Mesenchymal stem cell (in vitro differentiated cells and primary cell): ENCODE results near the gene PRKCB.

Source experiments
- DNase-seq: peaks from one replicate; pipeline ENCODE4 v3.0.0-alpha.2; 2013
- H2AFZ ChIP-seq: one replicate; pipeline ENCODE4 v1.6.1; 2013; ENCODE audit warnings: low read depth, mild to moderate bottlenecking, control low read depth, inconsistent platforms, low read length, moderate library complexity
- H2AK5ac ChIP-seq: 2 replicates; pipeline ENCODE4 v1.6.1; 2013; ENCODE audit warnings: low read length, moderate library complexity, mild to moderate bottlenecking, inconsistent platforms; ENCODE audit not compliant: severe bottlenecking
- H2BK120ac ChIP-seq: one replicate; pipeline ENCODE4 v1.6.1; 2013; ENCODE audit warnings: low read depth, mild to moderate bottlenecking, inconsistent platforms, low read length, moderate library complexity
- H2BK12ac ChIP-seq, 2 experiments: one replicate each; pipeline ENCODE4 v1.6.1; 2013; ENCODE audit warnings: inconsistent platforms in 2 of 2, low read length in 2 of 2, mild to moderate bottlenecking in 2 of 2, moderate library complexity in 2 of 2, control low read depth in 1 of 2
- H2BK15ac ChIP-seq: one replicate; pipeline ENCODE4 v1.6.1; 2013; ENCODE audit warnings: mild to moderate bottlenecking, low read depth, inconsistent platforms; ENCODE audit not compliant: poor library complexity, severe bottlenecking
- H2BK5ac ChIP-seq: 2 replicates; pipeline ENCODE4 v1.6.1; 2013; ENCODE audit warnings: low read depth, mild to moderate bottlenecking, low read length, control low read depth, inconsistent platforms; ENCODE audit not compliant: poor library complexity, severe bottlenecking
- H3K14ac ChIP-seq, 2 experiments: one replicate each; pipeline ENCODE4 v1.6.1; 2013; ENCODE audit warnings: inconsistent platforms in 2 of 2, low read length in 2 of 2, control low read depth in 1 of 2, mild to moderate bottlenecking in 1 of 2, moderate library complexity in 1 of 2
- H3K18ac ChIP-seq, 2 experiments: one replicate each; pipeline ENCODE4 v1.6.1; 2013; ENCODE audit warnings: inconsistent platforms in 2 of 2, low read length in 2 of 2, control low read depth in 1 of 2, low read depth in 1 of 2, mild to moderate bottlenecking in 1 of 2
- H3K23ac ChIP-seq, 2 experiments: one replicate each; pipeline ENCODE4 v1.6.1; 2013; ENCODE audit warnings: inconsistent platforms in 2 of 2, low read length in 2 of 2, mild to moderate bottlenecking in 2 of 2, moderate library complexity in 2 of 2, control low read depth in 1 of 2
- H3K27ac ChIP-seq: 2 replicates; pipeline ENCODE4 v1.5.1; 2013; ENCODE audit warnings: mild to moderate bottlenecking, moderate library complexity, low read length, control low read depth, inconsistent platforms; ENCODE audit not compliant: poor library complexity, severe bottlenecking
- H3K27me3 ChIP-seq, 2 experiments: 2 replicates each; pipeline versions ENCODE4 v1.6.1 to v1.7.0; 2013; ENCODE audit warnings: low read length in 2 of 2, mild to moderate bottlenecking in 2 of 2, moderate library complexity in 2 of 2, control low read depth in 1 of 2, inconsistent platforms in 1 of 2; ENCODE audit not compliant: control insufficient read depth in 1 of 2, insufficient read depth in 1 of 2
- H3K36me3 ChIP-seq, 2 experiments: 2 replicates each; pipeline versions ENCODE4 v1.6.1 to v1.7.0; 2013; ENCODE audit warnings: low read length in 2 of 2, control low read depth in 1 of 2, inconsistent platforms in 1 of 2, low read depth in 1 of 2, mild to moderate bottlenecking in 1 of 2; ENCODE audit not compliant: insufficient read depth in 2 of 2, control insufficient read depth in 1 of 2
- H3K4ac ChIP-seq, 2 experiments: one replicate each; pipeline ENCODE4 v1.6.1; 2013; ENCODE audit warnings: inconsistent platforms in 2 of 2, low read length in 2 of 2, mild to moderate bottlenecking in 2 of 2, moderate library complexity in 2 of 2, control low read depth in 1 of 2, low read depth in 1 of 2
- H3K4me1 ChIP-seq: 2 replicates; pipeline ENCODE4 v1.6.1; 2013; ENCODE audit warnings: low read depth, low read length, control low read depth; ENCODE audit not compliant: control insufficient read depth, insufficient read depth
- H3K4me2 ChIP-seq: 2 replicates; pipeline ENCODE4 v1.6.1; 2013; ENCODE audit warnings: low read length, mild to moderate bottlenecking, inconsistent platforms; ENCODE audit not compliant: poor library complexity, severe bottlenecking
- H3K4me3 ChIP-seq, 2 experiments: 2 replicates each; pipeline versions ENCODE4 v1.5.1 to v1.7.0; 2013; ENCODE audit warnings: low read length in 2 of 2, mild to moderate bottlenecking in 2 of 2, control low read depth in 1 of 2, low read depth in 1 of 2; ENCODE audit not compliant: insufficient read depth in 1 of 2
- H3K79me1 ChIP-seq: replicated peaks from 2 replicates; pipeline ENCODE4 v1.6.1; 2013; ENCODE audit warnings: mild to moderate bottlenecking, control low read depth, low read length, inconsistent platforms; ENCODE audit not compliant: poor library complexity, severe bottlenecking
- H3K9ac ChIP-seq: 2 replicates; pipeline ENCODE4 v1.7.0; 2013; ENCODE audit warnings: mild to moderate bottlenecking, low read length, moderate library complexity
- H3K9me3 ChIP-seq: 2 replicates; pipeline ENCODE4 v1.7.0; 2013; ENCODE audit warnings: mild to moderate bottlenecking, low read length; ENCODE audit not compliant: control insufficient read depth
- H4K8ac ChIP-seq: one replicate; pipeline ENCODE4 v1.6.1; 2013; ENCODE audit warnings: inconsistent platforms, mild to moderate bottlenecking, low read length, moderate library complexity
- H4K91ac ChIP-seq: one replicate; pipeline ENCODE4 v1.6.1; 2013; ENCODE audit warnings: mild to moderate bottlenecking, low read length, inconsistent platforms
- WGBS: methylation state at CpG from one replicate; pipeline ENCODE4 v1.1.7; 2013; ENCODE audit warnings: mixed read lengths; 5-methylcytosine and 5-hydroxymethylcytosine counted together

The PRKCB gene

DNA sequence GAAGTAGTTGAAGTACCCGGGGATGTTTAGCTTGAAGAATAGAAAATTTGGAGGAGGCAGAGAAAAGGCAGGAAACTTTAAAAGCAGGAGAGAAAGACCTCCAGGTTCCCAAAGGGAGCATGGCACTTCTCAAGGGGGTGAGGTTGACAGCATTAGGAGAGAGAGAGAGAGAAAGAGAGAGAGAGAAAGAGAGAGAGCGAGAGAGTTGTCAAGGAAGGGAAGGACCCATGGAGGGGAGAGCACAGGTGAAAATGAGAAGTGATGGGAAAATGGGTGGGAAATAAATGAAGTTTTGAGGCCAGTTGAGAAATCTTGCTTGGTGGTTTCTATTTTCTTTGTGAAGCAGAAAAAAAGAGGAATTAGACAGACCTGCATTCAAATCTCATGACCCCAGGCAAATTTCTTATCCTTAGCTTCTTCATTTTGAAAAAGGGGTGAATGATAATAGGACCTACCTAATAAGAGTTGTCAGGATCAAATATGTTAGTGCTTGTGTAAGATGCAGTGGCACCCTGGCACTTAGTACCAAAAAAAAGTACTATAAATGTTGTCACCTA, 24.0 kb downstream of the PRKCB start:
- Histone ChIP-seq H3K9ac (no peak overlapping the region), H2AFZ (no peak overlapping the region), H3K14ac (no peak overlapping the region), H3K9me3 (no peaks in the 10 kb centered on the region), H3K18ac (no peak overlapping the region), H2BK12ac (no peak overlapping the region), H4K91ac (no peak overlapping the region), H4K8ac (no peak overlapping the region), H2BK15ac (no peak overlapping the region), H3K4ac (no peak overlapping the region), H3K4me3 (no peak overlapping the region), H3K4me1 (no peaks in the 10 kb centered on the region), H2AK5ac (no peak overlapping the region), H3K27me3 (peaks cover 4 to 17% of the 10 kb centered on the region in 2 experiments), H3K4me2 (no peak overlapping the region), H3K27ac (no peak overlapping the region), H3K79me1 (no peaks in the 10 kb centered on the region), H3K23ac (no peak overlapping the region), H2BK120ac (no peak overlapping the region), H3K36me3 (no peaks in the 10 kb centered on the region), H2BK5ac (no peak overlapping the region)
- no peak for DNase-seq
- 91% methylated on average over 2 of the region's 2 CpGs for WGBS

DNA sequence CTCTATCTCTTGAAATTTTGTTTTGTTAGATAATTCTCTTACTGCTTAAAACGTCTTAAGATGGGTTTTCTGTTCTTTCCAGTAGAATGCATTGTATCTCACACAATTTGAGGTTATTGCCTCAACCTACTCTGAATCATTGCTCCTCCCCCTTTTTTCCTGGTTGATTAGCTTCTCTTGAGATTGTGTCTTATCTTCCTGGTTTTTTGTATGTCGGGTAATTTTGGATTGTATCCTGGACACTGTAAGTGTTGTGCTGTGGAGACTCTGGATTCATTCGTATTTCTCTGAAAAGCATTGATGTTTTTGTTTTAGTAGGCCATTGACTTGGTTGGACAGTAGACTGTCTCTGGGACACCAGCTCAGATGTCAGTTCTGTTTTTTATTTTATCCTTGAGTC, 26.1 kb downstream of the PRKCB start:
- no peak overlapping the region for H3K4me3 ChIP-seq
- no peak overlapping the region for H3K4me2 ChIP-seq
- no peak overlapping the region for H2AK5ac ChIP-seq
- no peak overlapping the region for H2BK5ac ChIP-seq
- no peak for DNase-seq
- H3K9me3 ChIP-seq, result no peaks in the 10 kb centered on the region
- no peak overlapping the region for H4K8ac ChIP-seq
- H2BK120ac ChIP-seq, result no peak overlapping the region
- H2BK12ac ChIP-seq, result no peak overlapping the region
- WGBS, result 65% methylated on average over 2 of the region's 3 CpGs
- no peaks in the 10 kb centered on the region for H3K79me1 ChIP-seq
- no peak overlapping the region for H3K18ac ChIP-seq
- no peak overlapping the region for H3K27ac ChIP-seq
- no peak overlapping the region for H3K9ac ChIP-seq
- H3K36me3 ChIP-seq, result no peaks in the 10 kb centered on the region
- H4K91ac ChIP-seq, result no peak overlapping the region
- no peak overlapping the region for H3K14ac ChIP-seq
- no peak overlapping the region for H2AFZ ChIP-seq
- no peak overlapping the region for H3K4ac ChIP-seq
- no peaks in the 10 kb centered on the region for H3K4me1 ChIP-seq
- H2BK15ac ChIP-seq, result no peak overlapping the region
- no peak overlapping the region for H3K23ac ChIP-seq
- H3K27me3 ChIP-seq, result peaks cover 4 to 20% of the 10 kb centered on the region in 2 experiments

DNA sequence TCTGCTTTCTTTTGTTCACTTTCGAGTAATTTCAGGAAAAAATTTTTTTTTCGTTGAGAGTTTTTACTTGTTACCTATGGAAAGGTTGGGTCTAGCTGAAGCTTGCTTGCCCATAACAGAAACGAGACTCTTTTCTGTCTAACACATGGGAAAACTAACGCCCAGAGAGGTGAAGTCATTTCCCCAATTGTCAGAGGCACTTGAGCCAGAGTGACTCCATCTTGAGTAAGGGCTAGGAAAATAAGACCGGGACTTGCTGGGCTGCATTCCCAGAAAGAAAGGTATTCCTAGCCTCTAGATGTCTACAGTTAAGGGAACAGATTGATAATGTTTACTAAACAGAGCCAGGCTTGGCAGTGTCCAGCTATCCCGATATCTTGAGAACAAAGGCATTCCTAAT, 26.8 kb downstream of the PRKCB start:
- Histone ChIP-seq H2AFZ (no peak overlapping the region), H3K79me1 (no peaks in the 10 kb centered on the region), H3K23ac (no peak overlapping the region), H3K14ac (no peak overlapping the region), H3K4ac (no peak overlapping the region), H3K4me3 (no peak overlapping the region), H3K27ac (no peak overlapping the region), H4K91ac (no peak overlapping the region), H2BK12ac (no peak overlapping the region), H2AK5ac (no peak overlapping the region), H3K4me2 (no peak overlapping the region), H4K8ac (no peak overlapping the region), H3K4me1 (no peaks in the 10 kb centered on the region), H2BK15ac (no peak overlapping the region), H3K9ac (no peak overlapping the region), H3K27me3 (peaks cover 0 to 20% of the 10 kb centered on the region in 2 experiments), H3K36me3 (no peaks in the 10 kb centered on the region), H3K18ac (no peak overlapping the region), H2BK120ac (no peak overlapping the region), H2BK5ac (no peak overlapping the region), H3K9me3 (no peaks in the 10 kb centered on the region)
- no peak for DNase-seq
- 67% methylated on average over 5 of the region's 6 CpGs for WGBS

DNA sequence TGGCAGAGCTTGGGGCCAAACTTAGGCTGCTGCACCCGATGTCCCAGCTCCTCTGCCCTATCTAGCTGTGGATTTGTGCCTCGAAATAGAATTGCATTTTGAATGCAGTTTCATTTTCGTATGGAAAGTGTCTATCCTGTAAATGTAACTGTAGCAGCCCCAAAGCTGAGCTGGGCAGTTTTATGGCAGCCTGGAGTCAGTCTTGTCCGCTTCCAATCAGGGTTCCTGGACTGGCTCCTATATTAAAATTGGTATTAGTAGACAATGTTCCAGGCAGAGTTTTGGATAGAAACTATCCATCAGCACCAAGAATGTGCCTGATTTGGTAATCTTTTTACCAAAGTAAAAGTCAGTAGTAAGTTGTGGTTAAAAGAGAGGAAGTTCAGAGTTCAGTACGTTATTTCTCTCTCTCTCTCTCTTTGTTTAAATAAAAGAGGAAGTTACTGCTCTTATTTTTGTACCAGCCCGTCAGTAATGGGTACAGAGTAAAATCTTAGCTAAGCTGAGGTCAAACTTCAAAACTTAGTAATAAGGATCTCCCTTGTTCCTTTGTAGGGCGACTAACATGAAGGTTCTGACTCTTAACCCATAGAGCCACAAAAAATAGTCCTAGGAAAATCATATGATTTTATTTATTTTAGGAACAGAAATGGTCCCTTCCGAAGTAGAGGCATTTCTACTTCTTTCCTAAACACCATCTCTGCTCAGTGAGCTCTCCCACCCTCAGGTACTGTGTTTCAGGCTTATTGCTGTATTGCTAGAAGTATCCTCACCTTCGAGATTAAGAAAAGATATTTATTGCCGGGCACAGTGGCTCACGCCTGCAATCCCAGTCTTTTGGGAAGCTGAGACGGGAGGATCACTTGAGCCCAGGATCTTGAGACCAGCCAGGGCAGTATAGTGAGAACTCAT, 28.0 kb downstream of the PRKCB start:
- no peak overlapping the region for H3K14ac ChIP-seq
- no peak overlapping the region for H3K18ac ChIP-seq
- no peak overlapping the region for H2BK120ac ChIP-seq

More for the DNA sequence above, 28.0 kb downstream of the PRKCB start:
- Histone ChIP-seq H4K91ac (no peak overlapping the region), H2AK5ac (no peak overlapping the region), H3K4ac (no peak overlapping the region), H3K23ac (no peak overlapping the region), H3K79me1 (no peaks in the 10 kb centered on the region), H2BK15ac (no peak overlapping the region), H4K8ac (no peak overlapping the region), H3K9me3 (no peaks in the 10 kb centered on the region), H3K27me3 (peaks cover 0 to 20% of the 10 kb centered on the region in 2 experiments), H3K4me1 (no peaks in the 10 kb centered on the region), H3K36me3 (no peaks in the 10 kb centered on the region), H2AFZ (no peak overlapping the region), H3K27ac (no peak overlapping the region), H2BK12ac (no peak overlapping the region), H3K4me3 (no peak overlapping the region), H3K4me2 (no peak overlapping the region), H3K9ac (no peak overlapping the region), H2BK5ac (no peak overlapping the region)
- 65% methylated on average over 9 of the region's 12 CpGs for WGBS
- no peak for DNase-seq
